Measurements from ENCODE around the gene ACTR1B.

Gene ACTR1B

GRCh38 chr2:97706708-97707345 is 43.0 kb upstream of the ACTR1B start:
- no peak for DNase-seq (ENCODE audit: low read depth in 2 of 2)
- no peak for TF ChIP-seq CTCF (IDR thresholded peaks at IDR 0.05; ENCODE audit: low read depth, low read length)
- no peak overlapping the region for H3K4me3 ChIP-seq (replicated peaks in 1 of 2; ENCODE audit: low read depth in 2 of 2, low read length in 2 of 2)

- DNase-seq (ENCODE audit: low read depth in 2 of 2) = no peak
- no peak for TF ChIP-seq CTCF (IDR thresholded peaks at IDR 0.05; ENCODE audit: low read depth, low read length)
Measured at GRCh38 chr2:97706112-97706511, 42.3 kb upstream of the ACTR1B start.

GRCh38 chr2:97704989-97705388 is 41.1 kb upstream of the ACTR1B start:
- TF ChIP-seq CTCF (IDR thresholded peaks at IDR 0.05; ENCODE audit: low read depth, low read length) = no peak
- H3K4me3 ChIP-seq (replicated peaks in 1 of 2; ENCODE audit: low read depth in 2 of 2, low read length in 2 of 2) = no peak overlapping the region
- no peak for DNase-seq (ENCODE audit: low read depth in 2 of 2)

More at GRCh38 chr2:97706112-97706511, 42.3 kb upstream of the ACTR1B start:
- H3K4me3 ChIP-seq (replicated peaks in 1 of 2; ENCODE audit: low read depth in 2 of 2, low read length in 2 of 2) = no peak overlapping the region

- DNase-seq (ENCODE audit: low read depth in 2 of 2) = no peak
- no peak overlapping the region for H3K4me3 ChIP-seq (replicated peaks in 1 of 2; ENCODE audit: low read depth in 2 of 2, low read length in 2 of 2)
- no peak for TF ChIP-seq CTCF (IDR thresholded peaks at IDR 0.05; ENCODE audit: low read depth, low read length)
Measured at GRCh38 chr2:97703741-97704140, 39.9 kb upstream of the ACTR1B start.

GRCh38 chr2:97702731-97703470 is 39.1 kb upstream of the ACTR1B start:
- TF ChIP-seq CTCF (IDR thresholded peaks at IDR 0.05; ENCODE audit: low read depth, low read length) = no peak
- H3K4me3 ChIP-seq (replicated peaks in 1 of 2; ENCODE audit: low read depth in 2 of 2, low read length in 2 of 2) = no peak overlapping the region
- DNase-seq (ENCODE audit: low read depth in 2 of 2) = no peak

- no peak overlapping the region for H3K4me3 ChIP-seq (replicated peaks in 1 of 2; ENCODE audit: low read depth in 2 of 2, low read length in 2 of 2)
- DNase-seq (ENCODE audit: low read depth in 2 of 2) = peak in 1 of 2 donors; percentile 90
- no peak for TF ChIP-seq CTCF (IDR thresholded peaks at IDR 0.05; ENCODE audit: low read depth, low read length)
Measured at GRCh38 chr2:97701851-97702465, 38.1 kb upstream of the ACTR1B start.
